Globus pallidus (tissue), 1 donor: ENCODE measurements around the gene NDRG3.

Experiments used
- DNase-seq: peaks from one replicate; pipeline ENCODE4 v3.0.0-alpha.2; 2015; ENCODE audit warnings: low spot score

The NDRG3 gene

GRCh38 chr20:36607586-36608387, 138.1 kb downstream of the NDRG3 start:
- no peak for DNase-seq

- no peak for DNase-seq
These were observed 139.5 kb downstream of the NDRG3 start for GRCh38 chr20:36606158-36607066.

DNA sequence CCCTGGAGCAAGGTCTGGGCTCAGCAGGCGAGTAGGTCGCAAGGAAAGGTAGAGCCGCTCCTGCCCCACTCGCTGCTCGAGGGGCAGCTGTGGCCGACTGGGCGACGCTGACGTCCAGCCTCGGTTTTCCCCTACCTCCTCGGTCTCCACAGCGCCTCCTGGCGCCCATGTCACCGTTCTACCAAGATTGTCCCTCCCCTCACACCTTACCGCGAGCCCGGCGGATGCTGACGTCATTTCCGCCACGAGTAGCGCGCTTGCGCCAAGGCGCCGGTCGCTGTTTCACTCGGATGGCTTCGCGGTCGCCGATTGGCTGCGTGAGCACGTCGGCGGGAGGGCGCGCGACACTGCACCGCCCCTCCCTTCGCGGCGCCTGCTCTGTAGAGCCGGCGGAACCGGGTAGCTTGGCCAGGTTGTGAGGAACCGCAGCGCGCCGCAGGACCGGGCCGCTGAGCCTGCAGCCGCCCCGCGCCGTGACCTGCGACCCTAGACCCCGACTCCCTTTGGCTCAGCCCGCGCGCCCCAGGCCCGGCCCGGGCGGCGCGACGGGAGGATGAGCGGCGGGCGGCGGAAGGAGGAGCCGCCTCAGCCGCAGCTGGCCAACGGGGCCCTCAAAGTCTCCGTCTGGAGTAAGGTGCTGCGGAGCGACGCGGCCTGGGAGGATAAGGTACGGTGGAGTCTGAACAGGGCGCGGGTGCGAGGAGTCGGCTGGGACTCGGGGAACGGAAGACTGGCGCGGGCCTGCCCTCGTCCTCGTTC, 140.3 kb downstream of the NDRG3 start, which contains the start of gene RAB5IF:
Gene RAB5IF, plus strand, starts transcription at position 381 of the 759 bp plus-strand sequence. Its CDS starts 173 bp downstream, at position 554.
- peak; percentile 96 for DNase-seq

GRCh38 chr20:36604952-36605398, 140.9 kb downstream of the NDRG3 start:
- no peak for DNase-seq
